NOMO-1 (cell line): Measurements from ENCODE around the gene ZNRF1.
"Not testable (repeated sequence)": the region's sequence is repeated elsewhere in the genome, so short reads cannot be mapped to it uniquely, and the experiment has no call there.

ENCODE experiments used
- DNase-seq, 2 experiments: peaks; one replicate each; lab custom pipeline; 2025; ENCODE audit not compliant: unreplicated experiment in 2 of 2; lab: John Stamatoyannopoulos, UW

The ZNRF1 gene

DNA sequence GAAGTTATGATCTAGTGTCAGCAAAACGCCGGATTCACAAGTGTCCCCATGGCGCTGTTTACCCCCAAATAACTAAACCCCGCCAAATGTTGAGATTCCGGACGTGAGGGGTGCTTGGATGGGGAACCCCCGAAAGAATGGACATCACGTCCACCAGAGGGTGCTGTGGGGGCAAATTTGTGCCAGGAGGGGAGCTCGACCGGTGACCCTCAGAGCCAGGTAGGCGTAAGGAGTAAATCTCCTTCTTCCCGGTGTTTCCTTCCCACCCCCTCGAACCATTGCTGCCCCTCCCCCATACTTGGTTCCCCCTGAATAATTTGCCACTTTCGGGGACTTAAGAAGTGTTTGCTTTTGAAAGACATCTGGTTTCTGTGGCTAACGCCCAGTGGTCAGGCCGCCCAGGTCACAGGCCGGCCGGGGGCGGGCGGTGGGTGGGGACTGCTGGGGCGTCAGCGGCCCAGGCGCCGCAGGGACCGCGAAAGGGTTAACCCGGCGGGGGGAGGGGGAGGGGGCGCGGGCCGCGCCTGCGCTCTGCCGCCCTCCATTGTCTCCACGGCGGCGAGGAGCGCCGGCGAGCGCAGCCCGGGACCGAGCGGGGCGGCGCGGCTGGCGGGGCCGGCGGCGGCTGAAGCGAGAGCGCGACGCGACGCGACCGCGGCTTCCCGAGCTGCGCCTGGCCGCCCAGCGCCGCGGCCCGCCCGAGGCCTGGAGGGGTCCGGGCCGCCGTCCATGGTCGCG, at the start of gene ZNRF1:
Gene ZNRF1 (plus strand): TSS at position 544 of the 738 bp plus-strand sequence. CDS start 648 bp downstream, outside the sequence.
- peak; percentile 71 to 76 for DNase-seq

DNA sequence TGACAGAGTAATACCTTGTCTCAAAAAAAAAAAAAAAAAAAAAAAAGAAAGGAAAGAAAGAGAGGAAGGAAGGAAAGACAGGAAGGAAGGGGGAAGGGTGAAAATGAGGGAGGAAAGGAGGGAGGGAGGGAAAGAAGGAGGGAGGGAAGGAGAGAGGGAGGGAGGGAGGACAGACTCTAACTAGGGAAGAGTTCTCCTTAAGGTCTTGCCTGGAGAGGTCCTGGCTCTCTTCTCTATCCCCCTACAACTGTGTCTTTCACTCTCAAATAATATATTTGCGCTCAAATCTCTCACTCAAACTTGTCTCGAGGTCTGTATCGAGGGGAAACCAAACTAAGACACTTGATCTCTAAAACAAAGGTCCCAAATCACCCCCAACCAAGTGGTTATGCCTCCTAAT, 49.5 kb upstream of the ZNRF1 start:
- DNase-seq, result no peak

DNA sequence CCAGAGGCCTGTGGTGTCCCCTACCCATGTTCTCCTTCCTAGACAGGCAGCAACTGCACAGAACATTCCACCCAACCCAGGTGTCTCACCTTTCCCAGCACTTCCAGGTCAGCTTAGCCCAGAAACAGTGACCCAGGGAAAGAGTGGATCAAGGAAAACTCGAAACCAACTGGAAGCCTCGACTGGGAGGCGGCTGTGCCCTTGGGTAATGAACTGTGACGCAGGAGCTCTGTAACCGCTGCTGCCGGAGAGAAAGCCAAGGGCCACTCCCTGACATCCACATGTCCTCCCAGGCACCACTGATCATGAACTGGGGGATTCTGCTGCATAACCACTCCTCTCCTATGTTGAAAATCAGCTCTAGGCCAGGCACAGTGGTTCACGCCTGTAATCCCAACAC, 48.3 kb upstream of the ZNRF1 start:
- no peak for DNase-seq

DNA sequence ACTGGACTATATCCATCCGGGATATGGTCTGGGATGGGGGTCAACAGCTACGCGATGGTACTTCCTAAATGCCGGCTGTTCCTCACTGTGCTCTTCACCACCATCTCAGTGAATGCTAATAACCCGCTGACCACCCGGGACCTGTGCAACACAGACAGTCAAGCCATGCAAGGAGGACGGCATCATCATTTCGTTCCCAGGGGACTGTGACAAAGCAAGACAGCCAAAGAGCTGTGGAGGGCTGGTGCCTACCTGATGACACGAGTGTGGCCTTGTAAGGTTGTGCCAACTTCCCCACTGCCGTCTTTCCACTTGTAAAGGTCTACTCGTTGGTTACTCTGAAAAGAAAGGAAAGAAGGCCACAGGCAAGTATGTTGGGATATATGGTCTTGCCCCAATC, 47.6 kb upstream of the ZNRF1 start:
- no peak for DNase-seq

DNA sequence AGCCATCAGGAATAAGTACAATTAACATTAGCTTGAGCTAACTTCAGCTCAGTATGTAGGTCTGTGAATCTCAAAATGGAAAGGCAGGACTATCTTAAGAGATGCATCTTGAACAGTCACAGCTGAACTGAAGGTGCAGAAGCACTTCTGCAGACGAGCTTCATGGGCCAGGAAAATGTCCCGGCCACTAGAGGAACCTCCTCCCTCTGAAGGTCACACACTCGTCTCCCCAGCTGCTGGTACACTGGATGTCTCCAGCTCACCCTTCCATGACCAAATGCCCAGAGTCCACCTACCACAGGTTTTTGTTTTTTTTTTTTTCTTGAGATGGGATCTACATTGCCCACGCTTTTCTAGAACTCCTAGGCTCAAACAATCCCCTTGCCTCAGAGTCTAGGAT, 47.1 kb upstream of the ZNRF1 start:
- DNase-seq, result no peak

DNA sequence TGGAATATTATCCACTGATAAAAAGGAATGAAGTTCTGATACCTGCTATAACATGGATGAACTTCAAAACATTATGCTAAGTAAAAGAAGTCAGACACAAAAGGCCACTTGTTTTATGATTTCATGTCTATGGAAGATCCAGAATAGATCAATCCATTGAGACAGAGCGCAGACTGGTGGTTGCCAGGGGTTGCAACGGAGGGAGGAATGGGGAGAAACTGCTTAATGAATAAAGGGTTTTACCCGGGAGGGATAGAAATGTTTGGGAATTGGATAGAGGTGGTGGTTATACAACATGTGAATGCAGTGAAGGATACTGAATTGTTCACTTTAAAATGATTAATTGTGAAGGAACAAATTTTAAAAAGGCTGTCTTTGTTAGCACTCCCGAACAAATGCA, 44.1 kb upstream of the ZNRF1 start:
- DNase-seq, result no peak

DNA sequence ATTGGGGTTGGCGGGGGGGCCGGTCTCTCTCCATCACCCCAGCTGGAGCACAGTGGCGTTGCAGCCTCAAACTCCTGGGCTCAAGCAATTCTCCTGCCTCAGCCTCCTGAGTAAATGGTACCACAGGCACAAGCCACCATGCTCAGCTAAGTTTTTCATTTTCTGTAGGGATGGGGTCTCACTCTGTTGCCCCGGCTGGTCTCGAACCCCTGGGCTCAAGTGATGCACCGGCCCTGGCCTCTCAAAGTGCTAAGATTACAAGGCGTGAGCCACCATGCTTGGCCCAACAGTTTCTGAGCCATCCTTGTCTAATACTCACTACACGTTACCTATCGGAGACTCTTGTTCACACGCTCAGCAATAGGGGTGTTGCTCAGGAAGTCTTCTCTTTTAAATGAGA, 25.5 kb upstream of the ZNRF1 start:
- DNase-seq, result no peak

DNA sequence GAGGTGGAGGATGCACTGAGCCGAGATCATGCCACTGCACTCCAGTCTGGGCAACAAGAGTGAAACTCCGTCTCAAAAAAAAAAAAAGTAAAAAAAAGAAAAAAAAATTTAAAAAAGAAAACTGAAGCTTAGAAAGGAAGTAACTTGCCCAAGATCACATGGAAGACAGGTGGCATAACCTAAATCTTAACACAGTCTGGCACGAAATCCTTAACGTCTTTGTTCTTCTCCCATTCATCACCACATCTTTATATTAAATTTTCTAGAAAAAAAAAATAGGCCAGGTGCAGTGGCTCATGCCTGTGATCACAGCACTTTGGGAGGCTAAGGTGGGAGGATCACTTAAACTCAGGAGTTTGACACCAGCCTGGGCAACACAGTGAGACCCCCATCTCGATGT, 23.2 kb upstream of the ZNRF1 start:
- DNase-seq, result no peak

DNA sequence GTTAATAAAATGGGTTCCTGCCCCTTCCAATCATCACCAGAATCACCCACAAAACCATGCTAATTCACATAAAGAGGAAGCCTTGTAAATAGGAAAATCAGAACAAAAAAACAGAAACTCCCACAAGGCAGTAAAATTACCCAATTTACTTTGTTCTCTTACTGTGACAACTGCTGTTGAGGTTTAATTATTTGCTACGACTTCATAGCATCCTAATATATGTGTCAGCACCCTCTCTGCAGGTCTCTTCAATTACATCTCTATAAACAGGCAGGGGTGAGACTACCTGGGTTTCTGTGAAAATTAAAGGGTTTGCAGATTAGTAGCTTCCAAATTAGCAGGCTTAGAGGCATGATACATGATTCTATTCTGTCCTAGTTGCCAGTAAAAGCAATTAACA, 16.6 kb upstream of the ZNRF1 start:
- DNase-seq, result no peak

DNA sequence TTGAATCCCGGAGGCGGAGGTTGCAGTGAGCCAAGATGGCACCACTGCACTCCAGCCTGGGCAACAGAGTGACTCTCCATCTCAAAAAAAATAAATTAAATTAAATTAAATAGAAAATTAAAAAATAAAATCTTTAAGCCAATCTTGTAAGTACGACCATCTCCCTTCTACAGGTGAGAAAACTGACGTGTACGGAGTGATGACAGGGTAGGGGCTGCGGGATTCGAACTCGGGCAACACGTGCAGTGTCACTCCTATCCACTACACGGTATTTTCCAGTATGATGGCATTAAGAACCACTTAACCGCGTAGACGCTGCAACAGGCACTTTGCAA, 14.7 kb upstream of the ZNRF1 start:
- no peak for DNase-seq

DNA sequence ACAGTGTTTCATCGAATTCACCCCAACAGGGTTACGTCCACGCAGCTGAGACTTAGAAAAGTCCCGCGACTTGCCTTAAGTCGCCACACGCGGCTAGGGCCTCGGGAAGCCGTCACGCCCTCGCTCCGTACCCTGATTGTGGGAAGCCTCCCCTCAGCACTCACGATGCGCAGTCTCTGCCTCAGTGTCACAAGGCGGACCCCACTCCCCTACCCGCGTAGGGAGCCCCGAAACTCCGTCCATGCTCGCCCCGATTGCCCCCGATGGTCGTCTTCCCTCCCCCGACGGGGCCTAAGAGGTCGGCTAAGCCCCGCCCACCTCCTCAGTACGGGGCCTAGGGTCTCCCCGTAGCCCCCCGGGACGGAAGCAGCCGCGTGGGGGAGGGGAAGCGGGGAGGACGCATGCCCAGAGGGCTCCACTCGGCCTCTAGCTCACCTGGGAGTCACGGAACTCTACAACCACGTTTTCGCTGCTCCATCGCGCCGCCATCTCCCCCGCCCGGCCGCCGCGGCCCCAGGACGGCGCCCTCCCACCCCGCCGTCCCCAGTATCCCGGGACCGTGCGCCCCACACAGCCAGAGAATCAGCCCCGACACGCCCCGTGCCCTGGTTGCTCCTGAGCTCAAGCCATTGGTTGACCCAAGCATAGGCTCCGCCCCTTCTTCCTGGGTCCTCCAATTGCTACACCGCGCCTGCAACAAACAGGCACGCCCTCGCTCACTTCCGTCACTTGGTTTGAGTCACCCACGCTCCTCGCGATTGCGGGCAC, 14.1 kb upstream of the ZNRF1 start, which contains the start of gene WDR59:
Gene WDR59 (minus strand): TSS at position 595 of the 768 bp plus-strand sequence. CDS start 106 bp downstream, at position 489.
- DNase-seq, result peak; percentile 99 to 100

DNA sequence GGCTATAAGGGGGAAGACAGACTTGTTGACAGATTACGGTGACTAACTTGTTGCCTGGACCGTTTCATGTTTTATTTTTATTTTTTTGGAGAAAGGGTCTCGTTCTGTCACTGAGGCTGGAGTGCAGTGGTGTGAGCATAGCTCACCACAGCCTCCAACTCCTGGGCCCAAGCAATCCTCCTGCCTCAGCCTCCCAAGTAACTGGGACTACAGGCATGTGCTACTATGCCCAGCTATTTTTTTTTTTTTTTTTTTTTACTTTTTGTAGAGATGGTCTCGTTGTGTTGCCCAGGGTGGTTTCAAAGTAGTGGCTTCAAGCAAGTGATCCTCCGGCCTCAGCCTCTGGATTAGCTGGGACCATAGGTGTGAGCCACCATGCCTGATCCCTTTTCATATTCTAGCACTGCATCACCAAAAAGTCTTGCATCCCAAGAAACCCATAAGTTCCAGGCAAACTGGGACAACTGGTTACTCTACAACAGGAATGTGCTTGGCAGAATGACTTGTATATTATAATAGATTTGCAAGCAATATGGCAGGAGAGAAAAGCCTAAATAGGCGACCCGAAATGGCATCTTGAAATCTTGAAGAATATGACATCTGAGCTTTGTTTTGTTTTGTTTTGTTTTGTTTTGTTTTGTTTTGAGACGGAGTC, 11.7 kb upstream of the ZNRF1 start:
- DNase-seq, result no peak

DNA sequence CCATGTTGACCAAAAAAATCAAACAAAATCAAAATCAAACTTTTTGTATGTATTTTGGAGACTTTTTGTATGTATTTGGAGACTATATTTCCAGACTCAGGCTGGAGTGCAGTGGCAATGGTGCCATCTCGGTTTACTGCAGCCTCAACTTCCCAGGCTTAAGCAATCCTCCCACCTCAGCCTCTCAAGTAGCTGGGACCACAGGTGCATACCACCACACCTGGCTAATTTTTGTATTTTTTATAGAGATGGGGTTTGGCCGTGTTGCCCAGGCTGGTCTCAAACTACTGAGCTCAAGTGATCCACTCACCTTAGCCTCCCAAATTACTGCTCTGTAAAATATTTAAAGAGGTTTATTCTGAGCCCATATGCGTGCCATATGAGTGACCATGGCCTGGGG, 9.0 kb upstream of the ZNRF1 start:
- not testable (repeated sequence) for DNase-seq

DNA sequence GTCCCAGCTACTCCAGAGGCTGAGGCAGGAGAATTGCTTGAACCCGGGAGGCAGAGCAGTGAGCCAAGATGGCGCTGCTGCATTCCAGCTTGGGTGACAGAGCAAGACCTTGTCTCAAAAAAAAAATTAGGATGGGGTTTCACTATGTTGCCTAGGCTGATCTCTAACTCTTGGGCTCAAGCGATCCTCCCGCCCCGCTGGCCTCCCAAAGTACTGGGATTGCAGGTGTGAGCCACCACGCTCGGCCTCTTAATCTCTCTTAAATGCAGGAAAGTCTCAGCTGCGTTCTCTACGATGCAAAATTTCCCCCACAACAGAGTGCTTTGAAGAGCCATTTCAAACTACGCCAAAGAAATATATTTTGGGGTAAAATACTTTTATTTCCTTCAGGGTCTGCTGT, 8.0 kb upstream of the ZNRF1 start:
- no peak for DNase-seq

DNA sequence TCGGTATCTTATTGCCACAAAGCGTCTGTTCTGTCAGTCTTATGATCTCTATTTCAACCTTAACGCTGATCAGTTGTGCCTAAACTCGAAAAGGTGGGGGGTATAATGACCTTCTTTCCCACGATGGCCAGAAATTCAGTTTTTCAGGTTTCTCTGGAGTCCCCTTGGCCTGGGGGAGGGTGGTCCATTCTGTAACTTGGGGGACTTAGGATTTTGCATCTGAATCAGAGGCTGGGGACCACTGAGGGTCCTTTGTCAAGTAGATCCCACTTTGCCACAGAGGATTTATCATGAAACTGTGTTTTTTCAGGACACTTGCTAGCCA, 7.6 kb upstream of the ZNRF1 start:
- DNase-seq, result no peak

DNA sequence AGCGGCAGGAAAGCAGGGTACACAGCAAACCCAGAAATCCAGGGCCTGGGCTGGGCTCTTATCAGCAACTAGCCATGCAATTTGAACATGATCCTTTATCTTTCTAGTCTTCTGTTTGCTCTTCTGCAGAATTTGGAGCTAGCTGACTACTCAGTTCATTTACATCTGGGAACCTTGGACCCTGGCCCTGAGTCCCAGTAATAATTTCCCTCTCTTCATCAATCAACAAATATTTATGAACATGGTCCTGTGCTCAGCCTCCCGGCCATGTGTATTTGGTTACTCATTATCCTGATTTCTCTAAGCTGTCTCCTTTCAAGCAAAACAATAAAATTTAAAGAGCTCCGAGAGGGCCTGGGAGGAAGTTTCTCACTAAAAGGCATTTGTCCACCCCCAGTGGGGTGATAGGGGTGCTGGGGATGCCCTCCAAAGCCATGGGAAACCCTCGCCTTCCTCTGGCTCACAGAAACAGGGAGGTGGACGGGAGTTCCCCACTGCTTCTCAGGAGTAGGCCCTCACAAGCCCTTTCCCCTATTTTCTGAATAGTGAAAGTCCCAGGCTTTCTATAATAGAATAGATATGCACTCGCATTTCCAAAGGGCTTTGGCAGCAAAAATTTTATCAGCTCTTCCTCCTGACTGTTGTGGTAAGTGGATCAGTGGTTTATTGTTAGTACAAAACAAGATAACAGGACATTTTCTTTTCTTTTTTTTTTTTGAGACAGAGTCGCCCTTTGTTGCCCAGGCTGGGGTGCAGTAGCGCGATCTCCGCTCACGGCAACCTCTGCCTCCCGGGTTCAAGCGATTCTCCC, 7.0 kb upstream of the ZNRF1 start:
- no peak for DNase-seq

DNA sequence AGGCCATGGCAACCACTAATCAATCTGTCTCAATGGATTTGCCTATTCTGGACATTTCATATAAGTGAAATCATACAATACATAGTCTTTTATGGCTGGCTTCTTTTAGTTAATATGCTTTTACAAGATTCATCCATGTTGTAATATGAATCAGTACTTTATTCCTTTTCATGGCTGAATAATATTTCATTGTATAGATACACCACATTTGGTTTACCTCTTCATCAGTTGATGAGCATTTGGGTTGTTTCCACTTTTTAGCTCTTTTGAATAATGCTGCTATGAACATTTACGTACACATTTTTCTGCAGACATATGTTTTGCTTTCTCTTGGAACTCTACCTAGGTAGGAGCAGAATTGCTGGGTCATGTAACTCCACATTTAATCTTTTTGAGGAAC, 2.8 kb upstream of the ZNRF1 start:
- DNase-seq, result no peak

DNA sequence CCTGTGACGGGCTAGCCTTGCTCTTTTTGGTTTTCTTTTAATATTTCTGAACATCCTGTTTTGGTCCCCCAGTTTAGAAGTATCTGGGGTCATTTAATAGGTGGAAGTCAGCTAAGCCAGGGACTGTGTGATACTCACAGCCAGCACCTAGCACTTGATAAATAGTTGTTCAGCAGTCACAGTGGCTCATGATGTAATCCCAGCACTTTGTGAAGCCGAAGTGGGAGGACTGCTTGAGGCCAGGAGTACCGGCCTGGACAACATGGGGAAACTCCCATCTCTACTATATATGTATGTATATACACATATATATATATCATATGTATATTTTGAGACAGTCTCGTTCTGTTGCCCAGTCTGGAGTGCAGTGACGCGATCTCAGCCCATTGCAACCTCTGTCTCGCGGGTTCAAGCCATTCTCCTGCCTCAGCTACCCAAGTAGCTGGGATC, 1.8 kb upstream of the ZNRF1 start:
- no peak for DNase-seq

DNA sequence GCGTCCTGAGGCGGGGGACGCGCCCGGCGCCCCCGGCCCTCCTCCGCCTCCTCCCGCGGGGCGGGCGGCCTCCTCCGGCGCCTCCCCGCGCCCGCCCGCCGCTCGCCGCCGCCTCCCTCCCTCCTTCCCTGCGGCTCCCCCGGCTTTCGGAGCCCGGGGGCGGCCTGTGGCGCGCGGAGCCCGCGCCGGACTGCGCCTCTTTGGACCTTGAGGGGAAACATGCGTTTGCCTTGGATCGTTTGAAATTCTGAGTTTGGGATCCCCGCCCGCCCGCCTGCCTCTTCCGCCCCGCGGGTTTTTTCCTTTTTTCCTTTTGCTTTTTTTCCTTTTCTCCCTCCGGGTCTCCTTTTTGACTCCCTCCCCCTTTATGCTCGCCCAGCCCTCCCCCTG, 390 bp downstream of the ZNRF1 start:
- no peak for DNase-seq

DNA sequence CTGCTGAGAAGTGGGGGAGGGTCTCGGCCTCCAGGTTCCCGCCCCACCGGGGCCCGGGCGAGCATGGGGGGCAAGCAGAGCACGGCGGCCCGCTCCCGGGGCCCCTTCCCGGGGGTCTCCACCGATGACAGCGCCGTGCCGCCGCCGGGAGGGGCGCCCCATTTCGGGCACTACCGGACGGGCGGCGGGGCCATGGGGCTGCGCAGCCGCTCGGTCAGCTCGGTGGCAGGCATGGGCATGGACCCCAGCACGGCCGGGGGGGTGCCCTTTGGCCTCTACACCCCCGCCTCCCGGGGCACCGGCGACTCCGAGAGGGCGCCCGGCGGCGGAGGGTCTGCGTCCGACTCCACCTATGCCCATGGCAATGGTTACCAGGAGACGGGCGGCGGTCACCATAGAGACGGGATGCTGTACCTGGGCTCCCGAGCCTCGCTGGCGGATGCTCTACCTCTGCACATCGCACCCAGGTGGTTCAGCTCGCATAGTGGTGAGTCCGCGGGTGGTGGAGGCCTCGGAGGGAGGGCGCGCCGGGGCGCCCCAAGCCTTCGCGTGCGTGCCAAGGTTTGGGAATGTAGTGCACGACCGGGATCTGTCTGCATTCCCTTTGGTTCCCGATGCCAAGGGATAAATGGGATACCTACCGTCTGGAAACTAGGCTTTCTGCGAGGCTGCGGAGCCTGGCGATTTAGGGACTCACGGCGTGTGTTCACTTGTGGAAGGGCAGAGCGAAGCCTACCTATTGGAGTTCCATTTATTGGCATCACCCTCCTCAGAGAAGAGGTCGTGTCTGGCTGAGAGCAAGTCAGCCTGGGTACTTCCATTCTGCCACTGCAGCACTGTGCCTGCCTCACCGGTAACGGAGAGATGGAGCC, 1.0 kb downstream of the ZNRF1 start:
- no peak for DNase-seq
